ENCODE results near the gene APOM.

APOM gene

DNA sequence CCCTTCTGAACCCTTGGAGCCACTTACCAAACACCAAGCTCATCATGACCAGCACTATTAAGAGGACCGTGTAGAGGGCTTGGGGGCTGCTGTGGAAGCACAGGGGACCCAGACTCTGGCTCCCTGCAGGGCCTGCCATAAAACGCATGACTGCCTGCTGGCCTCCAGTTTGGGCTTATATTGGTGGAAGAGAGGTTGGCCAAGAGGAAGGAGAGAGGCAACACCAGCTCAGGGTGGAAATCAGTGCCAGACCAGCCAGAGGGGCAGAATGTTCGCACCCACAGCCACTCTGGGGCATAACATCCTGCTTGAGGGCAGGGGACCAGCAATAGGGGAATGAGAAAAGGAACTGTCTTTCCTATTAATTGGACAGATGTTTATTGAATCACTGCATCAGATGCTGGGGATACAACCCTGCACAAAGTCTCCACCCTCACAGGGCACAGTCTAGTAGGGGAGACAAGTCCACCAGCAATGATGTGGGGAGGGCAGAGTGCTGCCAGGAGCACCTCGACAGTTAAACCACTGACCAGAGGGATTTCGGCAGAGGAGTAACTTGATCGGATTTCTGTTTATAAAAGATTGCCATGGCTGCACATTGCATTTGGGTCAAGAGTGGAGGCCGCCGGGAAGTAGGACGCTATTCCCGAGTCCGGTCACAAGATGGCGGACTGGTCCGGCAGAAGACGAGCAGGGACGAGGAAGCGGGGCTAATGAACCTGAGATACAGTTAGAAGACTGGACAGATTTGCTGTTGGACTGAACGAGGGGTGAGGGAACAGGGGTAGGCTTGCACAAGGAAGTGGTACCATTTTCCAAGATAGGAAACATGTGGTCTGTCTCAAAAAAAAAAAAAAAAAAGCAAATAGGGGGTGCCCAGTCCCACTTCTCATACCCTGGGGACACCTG lies 24.8 kb downstream of the APOM start, which contains the start of gene LY6G5C:
Gene LY6G5C, minus strand, starts transcription at position 842 of the 909 bp plus-strand sequence. Its CDS starts 694 bp downstream, at position 148.
- peak; percentile 82 for DNase-seq (ENCODE audit: extremely low spot score)
- POLR2A ChIA-PET, result interaction anchor here (1.0 kb wide), 1 partner anchor 20 kb away, joined by 3 read pairs; the partner anchor contains the start of gene C6orf47
- CTCF ChIA-PET, result interaction anchor here (0.6 to 1.5 kb wide), 3 partner anchors 57 to 229 kb away, joined by 3 to 6 read pairs (median 5); no protein-coding TSS in a partner anchor
- TF ChIP-seq, protein P1, sequence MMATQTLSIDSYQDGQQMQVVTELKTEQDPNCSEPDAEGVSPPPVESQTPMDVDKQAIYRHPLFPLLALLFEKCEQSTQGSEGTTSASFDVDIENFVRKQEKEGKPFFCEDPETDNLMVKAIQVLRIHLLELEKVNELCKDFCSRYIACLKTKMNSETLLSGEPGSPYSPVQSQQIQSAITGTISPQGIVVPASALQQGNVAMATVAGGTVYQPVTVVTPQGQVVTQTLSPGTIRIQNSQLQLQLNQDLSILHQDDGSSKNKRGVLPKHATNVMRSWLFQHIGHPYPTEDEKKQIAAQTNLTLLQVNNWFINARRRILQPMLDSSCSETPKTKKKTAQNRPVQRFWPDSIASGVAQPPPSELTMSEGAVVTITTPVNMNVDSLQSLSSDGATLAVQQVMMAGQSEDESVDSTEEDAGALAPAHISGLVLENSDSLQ (IDR thresholded peaks at IDR 0.05), result no peak
- TF ChIP-seq FOXA1 (IDR thresholded peaks at IDR 0.05), result no peak
- no peak for TF ChIP-seq NFRKB (IDR thresholded peaks at IDR 0.05)
- TF ChIP-seq LEF1 (IDR thresholded peaks at IDR 0.05; ENCODE audit: borderline replicate concordance), result no peak
- TF ChIP-seq SP1 (IDR thresholded peaks at IDR 0.05), result no peak
- no peak for TF ChIP-seq BHLHE40 (IDR thresholded peaks at IDR 0.05; ENCODE audit: borderline replicate concordance)
- TF ChIP-seq ELF4 (IDR thresholded peaks at IDR 0.05), result no peak
- TF ChIP-seq ARNT (IDR thresholded peaks at IDR 0.05), result no peak
- TF ChIP-seq SUZ12 (IDR thresholded peaks at IDR 0.05), result no peak
- TF ChIP-seq TARDBP (IDR thresholded peaks at IDR 0.05), result no peak
- TF ChIP-seq FOXK2 (IDR thresholded peaks at IDR 0.05), result no peak
- no peak for TF ChIP-seq L3MBTL2 (conservative IDR thresholded peaks at IDR 0.05)
- TF ChIP-seq FOXM1 (IDR thresholded peaks at IDR 0.05; ENCODE audit: borderline replicate concordance), result no peak
- TF ChIP-seq HDGF (IDR thresholded peaks at IDR 0.05; ENCODE audit: borderline replicate concordance), result no peak

- POLR2A ChIA-PET, result interaction anchor here (1.0 kb wide), 1 partner anchor 21 kb away, joined by 3 read pairs; the partner anchor contains the start of gene C6orf47
- DNase-seq (ENCODE audit: extremely low spot score), result no peak
- CTCF ChIA-PET, result interaction anchor here (1.5 kb wide), 1 partner anchor 88 kb away, joined by 6 read pairs; no protein-coding TSS in a partner anchor
- no peak for TF ChIP-seq SP1 (IDR thresholded peaks at IDR 0.05)
- no peak for TF ChIP-seq FOXM1 (IDR thresholded peaks at IDR 0.05; ENCODE audit: borderline replicate concordance)
- TF ChIP-seq LEF1 (IDR thresholded peaks at IDR 0.05; ENCODE audit: borderline replicate concordance), result no peak
- TF ChIP-seq, protein P1 (IDR thresholded peaks at IDR 0.05), result no peak
- no peak for TF ChIP-seq TARDBP (IDR thresholded peaks at IDR 0.05)
- no peak for TF ChIP-seq ZNF384 (IDR thresholded peaks at IDR 0.05)
- TF ChIP-seq ELF4 (IDR thresholded peaks at IDR 0.05), result no peak
- no peak for TF ChIP-seq L3MBTL2 (conservative IDR thresholded peaks at IDR 0.05)
- no peak for TF ChIP-seq FOXA1 (IDR thresholded peaks at IDR 0.05)
- no peak for TF ChIP-seq FOXK2 (IDR thresholded peaks at IDR 0.05)
- no peak for TF ChIP-seq BHLHE40 (IDR thresholded peaks at IDR 0.05; ENCODE audit: borderline replicate concordance)
- no peak for TF ChIP-seq NFRKB (IDR thresholded peaks at IDR 0.05)
- no peak for TF ChIP-seq CTBP1 (IDR thresholded peaks at IDR 0.05; ENCODE audit: borderline replicate concordance)
- no peak for TF ChIP-seq ARNT (IDR thresholded peaks at IDR 0.05)
- TF ChIP-seq HDGF (IDR thresholded peaks at IDR 0.05; ENCODE audit: borderline replicate concordance), result no peak
- TF ChIP-seq SUZ12 (IDR thresholded peaks at IDR 0.05), result no peak
Measured at GRCh38 chr6:31681135-31681671, 25.5 kb downstream of the APOM start.

GRCh38 chr6:31683591-31683990 lies 27.9 kb downstream of the APOM start:
- POLR2A ChIA-PET, result interaction anchor here (0.9 to 2.2 kb wide), 8 partner anchors 8 to 147 kb away, joined by 3 to 8 read pairs (median 4); partner anchors contain the start of genes ABHD16A, HSPA1A, HSPA1B and HSPA1L
- TF ChIP-seq FOXK2 (IDR thresholded peaks at IDR 0.05) (no peak), L3MBTL2 (conservative IDR thresholded peaks at IDR 0.05) (no peak)
- CTCF ChIA-PET, result interaction anchor here (0.8 kb wide), 1 partner anchor 54 kb away, joined by 3 read pairs; no protein-coding TSS in a partner anchor
- no peak for DNase-seq (ENCODE audit: extremely low spot score)

DNA sequence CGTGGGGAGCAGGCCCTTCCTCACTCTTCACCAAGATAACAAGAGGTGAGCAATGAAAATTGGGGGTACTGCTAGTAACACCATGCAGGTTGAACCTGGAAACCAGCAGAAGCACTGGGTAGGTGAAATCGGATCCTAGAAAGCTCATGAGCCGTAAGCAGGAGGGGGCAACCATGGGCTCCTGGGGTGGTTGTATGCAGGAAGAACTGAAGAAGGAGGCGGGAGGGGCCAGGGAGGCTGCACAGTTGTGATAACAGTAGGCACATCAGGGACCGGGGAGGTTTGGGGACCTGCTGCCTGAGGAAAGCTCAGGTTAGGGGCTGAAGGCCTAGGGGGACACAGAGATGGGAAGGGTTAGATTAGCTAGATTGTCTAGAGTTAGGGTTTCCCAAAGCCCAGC lies 30.8 kb downstream of the APOM start:
- POLR2A ChIA-PET, result interaction anchor here (1.9 kb wide), 1 partner anchor 16 kb away, joined by 6 read pairs; the partner anchor contains the start of gene ABHD16A
- TF ChIP-seq FOXM1 (IDR thresholded peaks at IDR 0.05; ENCODE audit: borderline replicate concordance), result no peak
- no peak for TF ChIP-seq BHLHE40 (IDR thresholded peaks at IDR 0.05; ENCODE audit: borderline replicate concordance)
- no peak for TF ChIP-seq NFRKB (IDR thresholded peaks at IDR 0.05)
- TF ChIP-seq ZNF384 (IDR thresholded peaks at IDR 0.05), result no peak
- TF ChIP-seq ARNT (IDR thresholded peaks at IDR 0.05), result no peak
- TF ChIP-seq SP1 (IDR thresholded peaks at IDR 0.05), result no peak
- no peak for TF ChIP-seq SUZ12 (IDR thresholded peaks at IDR 0.05)
- TF ChIP-seq ELF4 (IDR thresholded peaks at IDR 0.05), result no peak
- no peak for DNase-seq (ENCODE audit: extremely low spot score)
- CTCF ChIA-PET, result interaction anchor here (0.6 kb wide), 1 partner anchor 87 kb away, joined by 3 read pairs; no protein-coding TSS in a partner anchor

- CTCF ChIA-PET, result interaction anchor here (0.5 kb wide), 1 partner anchor 144 kb away, joined by 3 read pairs; no protein-coding TSS in a partner anchor
- DNase-seq (ENCODE audit: extremely low spot score), result no peak
Measured at GRCh38 chr6:31687321-31687720, 31.6 kb downstream of the APOM start.

More at GRCh38 chr6:31687321-31687720, 31.6 kb downstream of the APOM start:
- TF ChIP-seq TARDBP (IDR thresholded peaks at IDR 0.05) (no peak), FOXM1 (IDR thresholded peaks at IDR 0.05; ENCODE audit: borderline replicate concordance) (no peak), NFRKB (IDR thresholded peaks at IDR 0.05) (no peak), SP1 (IDR thresholded peaks at IDR 0.05) (no peak), ELF4 (IDR thresholded peaks at IDR 0.05) (no peak), SUZ12 (IDR thresholded peaks at IDR 0.05) (no peak), ZNF384 (IDR thresholded peaks at IDR 0.05) (no peak)
- POLR2A ChIA-PET, result interaction anchor here (1.9 kb wide), 1 partner anchor 16 kb away, joined by 6 read pairs; the partner anchor contains the start of gene ABHD16A
